Amniotic epithelial cell (primary cell): ENCODE results near the gene RILP.

ENCODE experiments used
- DNase-seq: peaks from one replicate; pipeline ENCODE4 v3.0.0-alpha.2; 2010; ENCODE audit warnings: low read depth

RILP gene

GRCh38 chr17:1648173-1648962 is 1.3 kb downstream of the RILP start:
- DNase-seq: no peak

- no peak for DNase-seq
Measured at GRCh38 chr17:1647802-1648171, 1.9 kb downstream of the RILP start.

GRCh38 chr17:1646199-1646875 is 3.3 kb downstream of the RILP start:
- DNase-seq: no peak

GRCh38 chr17:1645207-1646171 is 4.2 kb downstream of the RILP start, which contains the start of gene SCARF1:
Gene SCARF1 (minus strand): TSS chr17:1645732. CDS start chr17:1645697, 35 bp downstream.
- no peak for DNase-seq

- DNase-seq: peak; percentile 41
Measured at GRCh38 chr17:1644493-1645206, 5.0 kb downstream of the RILP start.

- DNase-seq: peak; percentile 39
Measured at GRCh38 chr17:1643999-1644492, 5.6 kb downstream of the RILP start.

- DNase-seq: no peak
Measured at GRCh38 chr17:1643293-1643998, 6.2 kb downstream of the RILP start.

GRCh38 chr17:1641065-1641403 is 8.6 kb downstream of the RILP start:
- DNase-seq: no peak

- no peak for DNase-seq
Measured at GRCh38 chr17:1640329-1641064, 9.2 kb downstream of the RILP start.

GRCh38 chr17:1639549-1640180 is 10.0 kb downstream of the RILP start:
- no peak for DNase-seq

GRCh38 chr17:1638624-1639300 is 10.9 kb downstream of the RILP start:
- no peak for DNase-seq

GRCh38 chr17:1638171-1638590 is 11.5 kb downstream of the RILP start:
- DNase-seq: no peak

GRCh38 chr17:1636732-1637285 is 12.9 kb downstream of the RILP start:
- no peak for DNase-seq

- DNase-seq: peak; percentile 66
Measured at GRCh38 chr17:1635675-1636465, 13.8 kb downstream of the RILP start.

- no peak for DNase-seq
Measured at GRCh38 chr17:1634841-1635650, 14.6 kb downstream of the RILP start.

- no peak for DNase-seq
Measured at GRCh38 chr17:1630662-1631061, 19.0 kb downstream of the RILP start.
